ENCODE data around the gene PRDX1. TPM values are rescaled to one million over a fixed set of nuclear protein-coding genes. Genes with fewer than 3 reads are reported as not detected.

The PRDX1 gene
- total and polyA plus RNA-seq, 2 experiments from 2014 or later, result 1,070 to 2,149 TPM

DNA sequence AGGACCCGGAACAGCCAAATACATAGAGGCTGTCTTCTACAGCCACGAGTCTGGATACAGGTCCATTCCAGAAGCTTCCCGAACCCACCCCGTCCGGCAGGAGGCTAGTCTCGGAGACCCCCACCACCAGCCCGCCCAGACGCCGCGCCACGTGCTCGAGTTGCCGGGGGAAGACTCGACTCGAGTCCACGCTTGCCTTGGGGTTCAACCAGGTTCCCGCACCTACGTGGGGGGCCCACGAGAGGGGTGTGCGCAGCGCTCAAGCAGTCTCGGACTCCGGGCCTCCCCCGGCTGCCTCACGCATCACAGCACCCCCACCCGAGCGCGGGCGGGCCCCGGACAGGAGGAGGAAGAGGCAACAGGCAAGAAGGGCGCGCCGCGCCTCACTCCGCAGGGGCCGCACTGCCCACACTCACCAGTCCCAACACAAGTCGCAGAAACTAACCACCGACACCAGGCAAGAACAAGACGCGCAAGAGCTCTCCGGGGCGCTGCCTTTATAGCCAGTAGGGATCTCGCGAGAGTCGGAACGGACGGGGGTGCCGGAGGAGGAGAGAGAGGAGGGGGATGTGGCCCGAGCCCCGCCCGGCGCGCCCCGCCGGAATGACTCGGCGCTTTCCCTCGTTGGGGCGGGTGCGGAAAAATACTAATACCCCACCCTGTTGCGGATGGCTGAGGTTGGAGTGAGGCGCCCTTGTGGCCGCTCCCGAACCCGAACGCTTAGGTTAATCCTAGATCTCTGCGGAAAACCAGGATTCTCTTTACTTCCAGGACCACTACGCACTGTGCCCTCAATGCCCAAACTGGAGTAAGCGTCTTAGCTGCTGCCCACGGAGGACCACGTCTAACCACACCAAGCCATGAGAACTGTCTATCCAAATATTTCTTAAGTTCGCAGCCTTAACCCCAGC lies at the start of gene PRDX1 (continued):
- no peak for TF ChIP-seq NANOG (IDR thresholded peaks at IDR 0.05; ENCODE audit: borderline replicate concordance)

DNA sequence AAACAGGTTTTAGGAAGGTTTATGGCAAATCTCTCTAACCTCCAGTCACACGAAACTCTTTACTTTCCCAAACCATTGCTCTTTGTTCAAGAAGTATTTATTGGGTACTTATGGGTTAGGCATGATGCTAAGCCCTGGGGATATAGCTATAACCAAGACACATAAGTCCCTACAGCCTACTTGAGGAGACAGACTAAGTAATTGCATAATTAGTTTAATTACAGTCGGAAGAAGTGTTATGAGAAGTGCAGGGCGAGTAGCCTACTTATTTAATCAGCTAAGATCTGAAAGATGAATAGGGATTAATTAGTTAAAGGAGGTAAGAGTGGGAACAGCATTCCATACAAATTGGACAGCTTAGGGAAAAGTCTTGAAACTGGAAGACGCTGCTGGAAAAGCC lies 48.9 kb upstream of the PRDX1 start:
- Histone ChIP-seq H3K27me3 (ENCODE audit: insufficient read depth) (no peaks in the 10 kb centered on the region), H3K4me2 (no peak overlapping the region), H3F3A (replicated peaks; ENCODE audit: low read depth) (peaks cover 47% of the 10 kb centered on the region), H3K4me3 (no peak overlapping the region), H3K79me2 (replicated peaks; ENCODE audit: insufficient read depth) (peaks cover 9% of the 10 kb centered on the region; the same call in 1 of the 2 replicates), H2AFZ (no peak overlapping the region), H3K36me3 (ENCODE audit: insufficient read depth) (peaks cover 36% of the 10 kb centered on the region), H4K20me1 (replicated peaks; ENCODE audit: insufficient read depth) (peaks cover 16% of the 10 kb centered on the region), H3K9me2 (ENCODE audit: insufficient read depth) (no peaks in the 10 kb centered on the region), H3K4me1 (ENCODE audit: insufficient read depth) (peaks cover 26% of the 10 kb centered on the region), H3K27ac (ENCODE audit: low read depth) (peak overlapping the region; percentile 34; the same call in 1 of the 2 replicates)
- no peak overlapping the region for H3K4me3 Mint-ChIP-seq
- no peak for ATAC-seq
- no peak for DNase-seq (ENCODE audit: low spot score)
- no peaks in the 10 kb centered on the region for H3K9me3 Mint-ChIP-seq
- TF ChIP-seq, protein P1, sequence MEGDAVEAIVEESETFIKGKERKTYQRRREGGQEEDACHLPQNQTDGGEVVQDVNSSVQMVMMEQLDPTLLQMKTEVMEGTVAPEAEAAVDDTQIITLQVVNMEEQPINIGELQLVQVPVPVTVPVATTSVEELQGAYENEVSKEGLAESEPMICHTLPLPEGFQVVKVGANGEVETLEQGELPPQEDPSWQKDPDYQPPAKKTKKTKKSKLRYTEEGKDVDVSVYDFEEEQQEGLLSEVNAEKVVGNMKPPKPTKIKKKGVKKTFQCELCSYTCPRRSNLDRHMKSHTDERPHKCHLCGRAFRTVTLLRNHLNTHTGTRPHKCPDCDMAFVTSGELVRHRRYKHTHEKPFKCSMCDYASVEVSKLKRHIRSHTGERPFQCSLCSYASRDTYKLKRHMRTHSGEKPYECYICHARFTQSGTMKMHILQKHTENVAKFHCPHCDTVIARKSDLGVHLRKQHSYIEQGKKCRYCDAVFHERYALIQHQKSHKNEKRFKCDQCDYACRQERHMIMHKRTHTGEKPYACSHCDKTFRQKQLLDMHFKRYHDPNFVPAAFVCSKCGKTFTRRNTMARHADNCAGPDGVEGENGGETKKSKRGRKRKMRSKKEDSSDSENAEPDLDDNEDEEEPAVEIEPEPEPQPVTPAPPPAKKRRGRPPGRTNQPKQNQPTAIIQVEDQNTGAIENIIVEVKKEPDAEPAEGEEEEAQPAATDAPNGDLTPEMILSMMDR (conservative IDR thresholded peaks at IDR 0.05; ENCODE audit: low read depth in 2 of 2), result no peak
- TF ChIP-seq NANOG (IDR thresholded peaks at IDR 0.05; ENCODE audit: borderline replicate concordance) (no peak), CREB1 (CRISPR knock-in tag; IDR thresholded peaks at IDR 0.05; ENCODE audit: low read depth) (no peak), POLR2AphosphoS5 (IDR thresholded peaks at IDR 0.05; ENCODE audit: low read depth) (no peak), JUNB (IDR thresholded peaks at IDR 0.05; ENCODE audit: unreplicated experiment) (no peak)
- peaks cover 61% of the 10 kb centered on the region for H3K36me3 Mint-ChIP-seq (ENCODE audit: low read depth)
- peaks cover 30% of the 10 kb centered on the region for H3K4me1 Mint-ChIP-seq
- H3K27me3 Mint-ChIP-seq (ENCODE audit: insufficient read depth, low read depth, poor library complexity), result peaks cover 4% of the 10 kb centered on the region
- H3K27ac Mint-ChIP-seq, result no peak overlapping the region

DNA sequence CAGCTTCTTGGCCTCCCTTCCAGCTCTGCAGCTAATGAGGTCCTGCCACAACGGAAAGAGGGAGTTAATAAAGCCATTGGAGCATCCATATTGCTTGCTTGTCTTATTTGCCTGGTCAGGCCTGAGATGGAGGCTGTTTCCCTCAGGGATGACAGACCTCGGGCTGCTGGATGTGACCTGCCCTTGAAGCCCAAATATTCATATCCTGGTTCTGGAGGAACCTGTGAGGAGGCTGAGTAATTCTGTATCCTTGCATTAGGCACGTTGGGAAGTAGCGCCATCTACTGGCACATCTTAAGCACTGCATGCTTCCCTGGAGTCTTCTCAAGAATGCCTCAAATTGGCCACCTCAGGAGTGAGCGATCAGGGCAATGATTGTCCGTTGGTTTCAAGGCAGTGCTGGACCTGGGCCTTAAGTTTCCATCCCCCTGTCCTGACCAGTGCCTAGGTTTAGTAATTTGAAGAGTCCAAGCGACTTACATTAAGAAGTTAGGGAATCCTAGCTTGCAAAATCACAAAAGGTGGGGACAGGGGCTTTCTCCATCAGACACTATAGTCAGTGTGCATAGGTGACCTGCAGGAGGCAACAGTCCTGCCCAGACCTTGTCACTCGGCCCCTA lies 48.4 kb upstream of the PRDX1 start:
- no peak overlapping the region for H3K4me3 ChIP-seq
- H3K36me3 ChIP-seq (ENCODE audit: insufficient read depth), result peaks cover 42% of the 10 kb centered on the region
- no peak for TF ChIP-seq ZNF331 (CRISPR knock-in tag; IDR thresholded peaks at IDR 0.05; ENCODE audit: low read depth)
- TF ChIP-seq, protein P1 (conservative IDR thresholded peaks at IDR 0.05; ENCODE audit: low read depth in 2 of 2), result peak; percentile 99
- H3K4me1 ChIP-seq (ENCODE audit: insufficient read depth), result peaks cover 26% of the 10 kb centered on the region
- Mint-ChIP-seq H3K4me3 (no peak overlapping the region), H3K9me3 (no peaks in the 10 kb centered on the region), H3K27ac (no peak overlapping the region), H3K4me1 (peaks cover 30% of the 10 kb centered on the region), H3K27me3 (ENCODE audit: insufficient read depth, low read depth, poor library complexity) (peaks cover 4% of the 10 kb centered on the region), H3K36me3 (ENCODE audit: low read depth) (peaks cover 64% of the 10 kb centered on the region)
- H3F3A ChIP-seq (replicated peaks; ENCODE audit: low read depth), result peaks cover 47% of the 10 kb centered on the region
- H3K27ac ChIP-seq (ENCODE audit: low read depth), result peak overlapping the region; percentile 67; the same call in 1 of the 2 replicates
- peaks cover 19% of the 10 kb centered on the region for H4K20me1 ChIP-seq (replicated peaks; ENCODE audit: insufficient read depth)
- H3K27me3 ChIP-seq (ENCODE audit: insufficient read depth), result no peaks in the 10 kb centered on the region
- ATAC-seq (peak; percentile 80), DNase-seq (ENCODE audit: low spot score) (peak; percentile 87)
- H3K9me2 ChIP-seq (ENCODE audit: insufficient read depth), result no peaks in the 10 kb centered on the region
- no peak overlapping the region for H3K4me2 ChIP-seq
- peaks cover 9% of the 10 kb centered on the region; the same call in 1 of the 2 replicates for H3K79me2 ChIP-seq (replicated peaks; ENCODE audit: insufficient read depth)
- no peak overlapping the region for H2AFZ ChIP-seq
